ENCODE data around the gene ZC3H18. TPM values are rescaled to one million over a fixed set of nuclear protein-coding genes. Genes with fewer than 3 reads are reported as not detected.

Gene ZC3H18
- total and polyA plus RNA-seq, 7 donors: 9.6 to 37.7 (median 16.1) TPM

DNA sequence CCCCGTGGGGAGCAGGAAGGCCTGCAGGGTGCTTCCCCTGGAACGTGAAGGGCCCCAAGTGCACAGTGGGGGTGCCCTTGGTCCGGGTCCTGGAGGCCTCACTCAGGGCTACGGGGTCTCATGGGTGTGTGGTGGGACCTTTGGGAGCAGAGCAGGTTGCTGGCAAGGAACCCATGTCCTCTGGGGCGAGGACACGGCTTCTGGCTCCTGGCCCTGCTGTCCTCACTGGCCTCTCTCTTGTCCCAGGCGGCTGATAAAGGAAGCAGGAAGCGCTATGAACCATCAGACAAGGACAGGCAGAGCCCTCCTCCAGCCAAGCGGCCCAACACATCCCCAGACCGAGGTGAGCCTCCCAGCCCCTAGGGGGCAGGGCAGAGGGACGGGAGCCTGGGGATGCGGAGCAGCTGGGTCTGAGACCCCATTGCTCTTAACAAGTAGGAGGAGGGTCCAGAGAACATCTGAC, 58.3 kb downstream of the ZC3H18 start:
- 74% methylated on average over 12 of the region's 12 CpGs for whole genome bisulfite sequencing, 2 donors
- peaks cover 43 to 95% (median 74%) of the 10 kb centered on the region in 4 donors for H3K36me3 ChIP-seq
- H3K27me3 ChIP-seq: peaks cover 0 to 5% (median 4%) of the 10 kb centered on the region in 3 donors
- H3K4me1 ChIP-seq: peaks cover 0 to 1% (median under 1%) of the 10 kb centered on the region in 4 donors
- no peaks in the 10 kb centered on the region for H3K9me3 ChIP-seq
- TF ChIP-seq POLR2A (IDR thresholded peaks at IDR 0.05) (no peak), POLR2AphosphoS5 (IDR thresholded peaks at IDR 0.05) (no peak), EP300 (IDR thresholded peaks at IDR 0.05) (no peak)
- TF ChIP-seq, protein P1, sequence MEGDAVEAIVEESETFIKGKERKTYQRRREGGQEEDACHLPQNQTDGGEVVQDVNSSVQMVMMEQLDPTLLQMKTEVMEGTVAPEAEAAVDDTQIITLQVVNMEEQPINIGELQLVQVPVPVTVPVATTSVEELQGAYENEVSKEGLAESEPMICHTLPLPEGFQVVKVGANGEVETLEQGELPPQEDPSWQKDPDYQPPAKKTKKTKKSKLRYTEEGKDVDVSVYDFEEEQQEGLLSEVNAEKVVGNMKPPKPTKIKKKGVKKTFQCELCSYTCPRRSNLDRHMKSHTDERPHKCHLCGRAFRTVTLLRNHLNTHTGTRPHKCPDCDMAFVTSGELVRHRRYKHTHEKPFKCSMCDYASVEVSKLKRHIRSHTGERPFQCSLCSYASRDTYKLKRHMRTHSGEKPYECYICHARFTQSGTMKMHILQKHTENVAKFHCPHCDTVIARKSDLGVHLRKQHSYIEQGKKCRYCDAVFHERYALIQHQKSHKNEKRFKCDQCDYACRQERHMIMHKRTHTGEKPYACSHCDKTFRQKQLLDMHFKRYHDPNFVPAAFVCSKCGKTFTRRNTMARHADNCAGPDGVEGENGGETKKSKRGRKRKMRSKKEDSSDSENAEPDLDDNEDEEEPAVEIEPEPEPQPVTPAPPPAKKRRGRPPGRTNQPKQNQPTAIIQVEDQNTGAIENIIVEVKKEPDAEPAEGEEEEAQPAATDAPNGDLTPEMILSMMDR (IDR thresholded peaks at IDR 0.05): no peak
- H3K4me3 ChIP-seq: no peak overlapping the region
- no peak for DNase-seq
- intact Hi-C loops (cut with DNase I): no loop called here
- no peak overlapping the region for H3K27ac ChIP-seq

DNA sequence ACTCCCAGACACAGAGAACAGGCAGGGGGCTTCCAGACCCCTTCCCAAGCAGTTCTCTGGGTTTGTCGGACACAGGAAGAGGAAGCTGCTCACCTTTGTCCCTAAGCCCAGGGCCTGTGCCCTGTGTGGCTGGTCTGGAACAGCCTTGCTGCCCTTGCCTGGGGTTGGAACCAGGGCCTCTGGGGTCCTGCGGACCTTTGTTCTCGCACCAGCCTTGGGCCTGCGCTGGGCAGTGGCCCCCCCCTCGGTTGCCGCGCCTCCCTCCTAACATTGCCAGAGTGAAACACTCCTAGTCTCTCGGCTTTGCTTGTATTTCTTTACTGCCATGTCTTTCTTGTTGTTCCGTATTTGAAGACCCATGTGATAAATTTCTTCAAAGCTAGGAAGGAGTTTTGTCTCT, 59.6 kb downstream of the ZC3H18 start:
- Histone ChIP-seq H3K9me3 (no peaks in the 10 kb centered on the region), H3K27ac (no peak overlapping the region), H3K4me1 (peaks cover 0 to 14% (median 12%) of the 10 kb centered on the region in 4 donors), H3K36me3 (peaks cover 30 to 82% (median 61%) of the 10 kb centered on the region in 4 donors), H3K4me3 (no peak overlapping the region), H3K27me3 (peaks cover 0 to 17% (median 14%) of the 10 kb centered on the region in 3 donors)
- intact Hi-C loops (cut with DNase I): no loop called here
- no peak for DNase-seq
- 86% methylated on average over 9 of the region's 9 CpGs for WGBS, 2 donors
- TF ChIP-seq, protein P1 (IDR thresholded peaks at IDR 0.05): no peak
- TF ChIP-seq EP300 (IDR thresholded peaks at IDR 0.05): no peak
- TF ChIP-seq POLR2AphosphoS5 (IDR thresholded peaks at IDR 0.05): no peak
- TF ChIP-seq POLR2A (IDR thresholded peaks at IDR 0.05): no peak

GRCh38 chr16:88630433-88630832, 60.2 kb downstream of the ZC3H18 start:
- no peaks in the 10 kb centered on the region for H3K9me3 ChIP-seq
- H3K27ac ChIP-seq: no peak overlapping the region
- peaks cover 0 to 23% (median 19%) of the 10 kb centered on the region in 3 donors for H3K27me3 ChIP-seq
- H3K36me3 ChIP-seq: peaks cover 28 to 76% (median 55%) of the 10 kb centered on the region in 4 donors
- intact Hi-C loops (cut with DNase I): no loop called here
- no peak overlapping the region for H3K4me3 ChIP-seq
- 89 to 97% methylated on average over 11 to 12 of the region's 12 CpGs for whole genome bisulfite sequencing, 2 donors
- TF ChIP-seq, protein P1 (IDR thresholded peaks at IDR 0.05): no peak
- TF ChIP-seq POLR2AphosphoS5 (IDR thresholded peaks at IDR 0.05): no peak
- no peak for DNase-seq
- H3K4me1 ChIP-seq: peaks cover 0 to 18% (median 15%) of the 10 kb centered on the region in 4 donors

GRCh38 chr16:88630941-88631340, 60.7 kb downstream of the ZC3H18 start:
- no peak overlapping the region for H3K4me3 ChIP-seq
- no peaks in the 10 kb centered on the region for H3K9me3 ChIP-seq
- TF ChIP-seq, protein P1 (IDR thresholded peaks at IDR 0.05): no peak
- no peak for TF ChIP-seq EP300 (IDR thresholded peaks at IDR 0.05)
- TF ChIP-seq POLR2A (IDR thresholded peaks at IDR 0.05): no peak
- TF ChIP-seq POLR2AphosphoS5 (IDR thresholded peaks at IDR 0.05): no peak
- H3K4me1 ChIP-seq: peaks cover 0 to 18% (median 15%) of the 10 kb centered on the region in 4 donors
- DNase-seq: no peak
- intact Hi-C loops (cut with DNase I): no loop called here
- WGBS, 2 donors: 95% methylated on average over 23 of the region's 23 CpGs
- peaks cover 28 to 71% (median 53%) of the 10 kb centered on the region in 4 donors for H3K36me3 ChIP-seq
- H3K27ac ChIP-seq: no peak overlapping the region
- peaks cover 0 to 28% (median 24%) of the 10 kb centered on the region in 3 donors for H3K27me3 ChIP-seq

DNA sequence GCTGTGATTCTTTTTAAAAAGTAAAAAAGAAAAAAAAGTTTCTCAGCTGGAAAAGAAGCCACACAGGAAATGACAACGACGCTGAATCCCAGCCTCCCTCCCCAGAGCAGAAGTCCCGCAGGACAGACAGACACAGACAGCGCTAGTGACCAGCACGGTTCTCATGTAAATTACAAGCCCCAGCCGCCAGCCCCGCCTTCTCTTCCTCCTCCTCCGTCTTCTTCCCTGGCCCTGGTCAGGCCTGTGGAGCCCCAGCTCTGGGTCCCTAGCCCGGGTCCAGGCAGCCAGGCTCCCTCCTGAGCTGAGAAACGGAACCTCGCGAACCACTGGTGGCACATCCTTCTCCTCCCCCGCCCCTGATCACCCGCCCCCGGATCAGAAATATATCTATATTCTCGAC, 61.2 kb downstream of the ZC3H18 start:
- no peaks in the 10 kb centered on the region for H3K9me3 ChIP-seq
- H3K27ac ChIP-seq: no peak overlapping the region
- no peak for TF ChIP-seq POLR2AphosphoS5 (IDR thresholded peaks at IDR 0.05)
- TF ChIP-seq EP300 (IDR thresholded peaks at IDR 0.05): no peak
- TF ChIP-seq, protein P1 (IDR thresholded peaks at IDR 0.05): no peak
- no peak for TF ChIP-seq POLR2A (IDR thresholded peaks at IDR 0.05)
- intact Hi-C loops (cut with DNase I): no loop called here
- DNase-seq: no peak
- H3K36me3 ChIP-seq: peaks cover 28 to 67% (median 53%) of the 10 kb centered on the region in 4 donors
- no peak overlapping the region for H3K4me3 ChIP-seq
- H3K27me3 ChIP-seq: peaks cover under 1 to 32% (median 28%) of the 10 kb centered on the region in 3 donors
- 82 to 84% methylated on average over 16 of the region's 16 CpGs for WGBS, 2 donors
- peaks cover 0 to 18% (median 15%) of the 10 kb centered on the region in 4 donors for H3K4me1 ChIP-seq
